SK-N-SH (cell line): ENCODE measurements around the gene USP32. TPM values are rescaled to one million over a fixed set of nuclear protein-coding genes. Genes with fewer than 3 reads are reported as not detected.
"Not testable (repeated sequence)": the region's sequence is repeated elsewhere in the genome, so short reads cannot be mapped to it uniquely, and the experiment has no call there.

Source experiments
- CTCF ChIA-PET: fragments of 300-600, 350-600 bp; formaldehyde crosslinking; extraction: SDS; loops from one replicate; lab custom pipeline; 2021; lab: Yijun Ruan, JAX
- POLR2A ChIA-PET: fragments of 350-600 bp; sonication (Branson Sonifier 250); formaldehyde crosslinking; extraction: SDS; loops from one replicate; lab custom pipeline; 2020; ENCODE audit warnings: antibody characterized with exemption, inconsistent platforms; lab: Yijun Ruan, JAX
- DNase-seq: peaks from one replicate; pipeline ENCODE4 v3.0.0; 2012
- H2AFZ ChIP-seq: fragments of 200-600 bp; sonication (generic); 2 replicates; pipeline ENCODE4 v1.8.1; 2016; ENCODE audit warnings: antibody characterized with exemption, mild to moderate bottlenecking, low read depth
- H3F3A ChIP-seq: fragments of 200-600 bp; sonication (generic); replicated peaks from 2 replicates; pipeline ENCODE3; 2016; ENCODE audit warnings: antibody characterized with exemption, mild to moderate bottlenecking; ENCODE audit not compliant: insufficient read depth
- H3K27ac ChIP-seq, 2 experiments: fragments of 200-500 bp in 1 of 2; fragments of 200-600 bp in 1 of 2; sonication (Bioruptor generic) in 1 of 2; sonication (generic), shearing (Covaris generic) in 1 of 2; 2 replicates each; pipeline versions ENCODE4 v1.5.1 to v1.6.1; 2014 to 2016; ENCODE audit warnings: low read depth in 2 of 2, inconsistent platforms in 1 of 2, low read length in 1 of 2, mild to moderate bottlenecking in 1 of 2, mixed read lengths in 1 of 2
- H3K27me3 ChIP-seq: fragments of 200-600 bp; sonication (generic), shearing (Covaris generic); 2 replicates; pipeline ENCODE4 v1.6.1; 2016; ENCODE audit warnings: mixed run types; ENCODE audit not compliant: insufficient read depth
- H3K36me3 ChIP-seq, 2 experiments: fragments of 200-500 bp in 1 of 2; fragments of 200-600 bp in 1 of 2; sonication (Bioruptor generic) in 1 of 2; sonication (generic) in 1 of 2; replicated peaks in 1 of 2; 2 replicates each; pipeline versions ENCODE3 to v1.5.1; 2014 to 2016; ENCODE audit warnings: low read length in 1 of 2, mild to moderate bottlenecking in 1 of 2; ENCODE audit not compliant: insufficient read depth in 2 of 2, control insufficient read depth in 1 of 2
- H3K4me1 ChIP-seq, 2 experiments: fragments of 200-500 bp in 1 of 2; fragments of 200-600 bp in 1 of 2; sonication (Bioruptor generic) in 1 of 2; sonication (generic), shearing (Covaris generic) in 1 of 2; 2 replicates each; pipeline versions ENCODE4 v1.5.1 to v1.6.1; 2014 to 2016; ENCODE audit warnings: low read depth in 1 of 2, low read length in 1 of 2, mixed run types in 1 of 2; ENCODE audit not compliant: insufficient read depth in 2 of 2, control insufficient read depth in 1 of 2
- H3K4me2 ChIP-seq: fragments of 200-600 bp; sonication (generic), shearing (Covaris generic); 2 replicates; pipeline ENCODE4 v1.6.1; 2017; ENCODE audit warnings: mixed run types
- H3K4me3 ChIP-seq, 2 experiments: fragments of 200-500 bp in 1 of 2; fragments of 200-600 bp in 1 of 2; sonication (Bioruptor generic) in 1 of 2; sonication (generic), shearing (Covaris generic) in 1 of 2; 2 replicates each; pipeline versions ENCODE4 v1.5.1 to v1.8.1; 2014 to 2016; ENCODE audit warnings: low read depth in 2 of 2, inconsistent platforms in 1 of 2, low read length in 1 of 2, mild to moderate bottlenecking in 1 of 2, mixed read lengths in 1 of 2, moderate library complexity in 1 of 2
- H3K79me2 ChIP-seq: fragments of 200-600 bp; sonication (generic); 2 replicates; pipeline ENCODE4 v1.8.1; 2017; ENCODE audit warnings: mild to moderate bottlenecking; ENCODE audit not compliant: insufficient read depth
- H3K9ac ChIP-seq: fragments of 200-600 bp; sonication (generic); 2 replicates; pipeline ENCODE4 v1.6.1; 2017; ENCODE audit warnings: mixed run types
- H3K9me2 ChIP-seq: fragments of 200-600 bp; sonication (generic); 2 replicates; pipeline ENCODE4 v1.6.1; 2017; ENCODE audit warnings: mixed run types
- H3K9me3 ChIP-seq: fragments of 200-600 bp; sonication (generic); 2 replicates; pipeline ENCODE4 v1.6.1; 2017; ENCODE audit warnings: mixed run types, mild to moderate bottlenecking, moderate library complexity
- H4K20me1 ChIP-seq: fragments of 200-600 bp; sonication (generic); 2 replicates; pipeline ENCODE4 v1.6.1; 2017; ENCODE audit warnings: mild to moderate bottlenecking, mixed run types; ENCODE audit not compliant: insufficient read depth
- FOXM1 ChIP-seq: IDR thresholded peaks from 2 replicates; pipeline ENCODE4 v1.4.0; 2012; ENCODE audit warnings: low read depth, mild to moderate bottlenecking
- GABPA ChIP-seq: IDR thresholded peaks from 2 replicates; pipeline ENCODE4 v1.4.0; 2012; ENCODE audit warnings: low read depth, mild to moderate bottlenecking
- JUND ChIP-seq: IDR thresholded peaks from 2 replicates; pipeline ENCODE4 v1.4.0; 2012
- RXRA ChIP-seq: IDR thresholded peaks from 2 replicates; pipeline ENCODE4 v1.4.0; 2012; ENCODE audit warnings: low read depth, mild to moderate bottlenecking, borderline replicate concordance
- TAF1 ChIP-seq: IDR thresholded peaks from 2 replicates; pipeline ENCODE4 v1.6.1; 2012; ENCODE audit warnings: low read depth, mild to moderate bottlenecking, low read length, moderate library complexity, borderline replicate concordance
- WGBS: methylation state at CpG from one replicate; pipeline ENCODE4 v1.1.6; 2017; ENCODE audit warnings: low lambda C conversion rate; 5-methylcytosine and 5-hydroxymethylcytosine counted together
- polyA plus RNA-seq, 3 experiments: library from polyadenylated mRNA; depleted of rRNA; stranded (reverse); fragments of >200 nt; gene quantifications; 2 replicates each; pipeline ENCODE4 v1.2.3, GENCODE V29; 2012
- TF ChIP-seq, protein P1 (sequence below): IDR thresholded peaks from 2 replicates; pipeline ENCODE4 v1.6.1; 2012; ENCODE audit warnings: mild to moderate bottlenecking, low read depth, low read length, moderate library complexity
- TF ChIP-seq, protein P2 (sequence below): fragments of 200-600 bp; sonication (generic); IDR thresholded peaks from 2 replicates; pipeline ENCODE4 v1.6.1; 2017; ENCODE audit warnings: antibody characterized with exemption, mild to moderate bottlenecking, moderate library complexity

The USP32 gene
- polyA plus RNA-seq, 1 of the 3 experiments (the other 2 are of a cell fraction), result 25.6 TPM

- WGBS, result 83% methylated on average over 3 of the region's 3 CpGs
- H3K4me3 ChIP-seq, result no peak overlapping the region
- TF ChIP-seq RXRA (no peak), FOXM1 (no peak), JUND (no peak), TAF1 (no peak)
- TF ChIP-seq, protein P1, sequence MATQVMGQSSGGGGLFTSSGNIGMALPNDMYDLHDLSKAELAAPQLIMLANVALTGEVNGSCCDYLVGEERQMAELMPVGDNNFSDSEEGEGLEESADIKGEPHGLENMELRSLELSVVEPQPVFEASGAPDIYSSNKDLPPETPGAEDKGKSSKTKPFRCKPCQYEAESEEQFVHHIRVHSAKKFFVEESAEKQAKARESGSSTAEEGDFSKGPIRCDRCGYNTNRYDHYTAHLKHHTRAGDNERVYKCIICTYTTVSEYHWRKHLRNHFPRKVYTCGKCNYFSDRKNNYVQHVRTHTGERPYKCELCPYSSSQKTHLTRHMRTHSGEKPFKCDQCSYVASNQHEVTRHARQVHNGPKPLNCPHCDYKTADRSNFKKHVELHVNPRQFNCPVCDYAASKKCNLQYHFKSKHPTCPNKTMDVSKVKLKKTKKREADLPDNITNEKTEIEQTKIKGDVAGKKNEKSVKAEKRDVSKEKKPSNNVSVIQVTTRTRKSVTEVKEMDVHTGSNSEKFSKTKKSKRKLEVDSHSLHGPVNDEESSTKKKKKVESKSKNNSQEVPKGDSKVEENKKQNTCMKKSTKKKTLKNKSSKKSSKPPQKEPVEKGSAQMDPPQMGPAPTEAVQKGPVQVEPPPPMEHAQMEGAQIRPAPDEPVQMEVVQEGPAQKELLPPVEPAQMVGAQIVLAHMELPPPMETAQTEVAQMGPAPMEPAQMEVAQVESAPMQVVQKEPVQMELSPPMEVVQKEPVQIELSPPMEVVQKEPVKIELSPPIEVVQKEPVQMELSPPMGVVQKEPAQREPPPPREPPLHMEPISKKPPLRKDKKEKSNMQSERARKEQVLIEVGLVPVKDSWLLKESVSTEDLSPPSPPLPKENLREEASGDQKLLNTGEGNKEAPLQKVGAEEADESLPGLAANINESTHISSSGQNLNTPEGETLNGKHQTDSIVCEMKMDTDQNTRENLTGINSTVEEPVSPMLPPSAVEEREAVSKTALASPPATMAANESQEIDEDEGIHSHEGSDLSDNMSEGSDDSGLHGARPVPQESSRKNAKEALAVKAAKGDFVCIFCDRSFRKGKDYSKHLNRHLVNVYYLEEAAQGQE, result no peak
Observed at GRCh38 chr17:60345233-60345632, 46.7 kb downstream of the USP32 start.

GRCh38 chr17:60342492-60342891, 49.4 kb downstream of the USP32 start:
- H3K9me2 ChIP-seq, H3K4me1 ChIP-seq, H3K9ac ChIP-seq, H2AFZ ChIP-seq, H3K4me2 ChIP-seq, H3K27ac ChIP-seq, H3K27me3 ChIP-seq, POLR2A ChIA-PET, DNase-seq, H3K9me3 ChIP-seq, H3K4me3 ChIP-seq, H4K20me1 ChIP-seq: not testable (repeated sequence)
- peaks cover 14% of the 10 kb centered on the region for H3F3A ChIP-seq
- CTCF ChIA-PET, result interaction anchor here (0.8 kb wide), 1 partner anchor 18 kb away, joined by 3 read pairs; no protein-coding TSS in a partner anchor
- 94% methylated on average over 7 of the region's 7 CpGs for WGBS
- peaks cover 63% of the 10 kb centered on the region for H3K79me2 ChIP-seq
- peaks cover 4 to 34% of the 10 kb centered on the region in 2 experiments for H3K36me3 ChIP-seq

More at GRCh38 chr17:60345233-60345632, 46.7 kb downstream of the USP32 start:
- H2AFZ ChIP-seq, result no peak overlapping the region
- CTCF ChIA-PET, result interaction anchor here (0.7 to 1.3 kb wide), 4 partner anchors 12 to 115 kb away, joined by 3 to 4 read pairs (median 3); no protein-coding TSS in a partner anchor
- H3K9me3 ChIP-seq, result 0 out of 2 replicates have a peak, but pooled peaks cover 4% of the 10 kb centered on the region
- H3K79me2 ChIP-seq, result peaks cover 67% of the 10 kb centered on the region
- no peak for DNase-seq
- no peaks in the 10 kb centered on the region; a peak in 1 of 4 replicates for H3K4me1 ChIP-seq
- peaks cover 4 to 39% of the 10 kb centered on the region in 2 experiments for H3K36me3 ChIP-seq
- no peak overlapping the region for H3K27ac ChIP-seq
- peaks cover 18% of the 10 kb centered on the region for H4K20me1 ChIP-seq
- peaks cover 8% of the 10 kb centered on the region for H3F3A ChIP-seq
- no peaks in the 10 kb centered on the region for H3K9me2 ChIP-seq
- H3K27me3 ChIP-seq, result no peaks in the 10 kb centered on the region
- H3K4me2 ChIP-seq, result no peak overlapping the region
- H3K9ac ChIP-seq, result no peak overlapping the region
- POLR2A ChIA-PET, result no interaction called here

DNA sequence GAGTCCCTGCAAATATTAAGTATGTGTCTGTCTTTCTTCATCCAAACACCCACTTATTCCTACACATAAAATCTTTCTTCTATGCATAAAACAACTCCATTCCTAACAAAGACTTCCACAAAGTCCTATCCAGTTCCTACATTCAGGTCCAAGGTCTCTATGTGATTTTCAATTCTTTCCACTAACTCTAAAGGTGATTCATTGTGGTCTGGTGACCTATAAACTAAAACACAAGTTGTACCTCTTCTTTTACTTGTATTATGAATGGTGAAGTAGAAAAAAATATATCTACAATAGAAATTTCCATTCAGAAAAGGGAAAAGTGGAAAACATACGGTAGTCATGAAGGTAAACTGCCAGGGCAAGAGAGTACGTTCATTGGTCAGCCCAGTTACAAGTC, 56.6 kb downstream of the USP32 start:
- TF ChIP-seq, protein P2, sequence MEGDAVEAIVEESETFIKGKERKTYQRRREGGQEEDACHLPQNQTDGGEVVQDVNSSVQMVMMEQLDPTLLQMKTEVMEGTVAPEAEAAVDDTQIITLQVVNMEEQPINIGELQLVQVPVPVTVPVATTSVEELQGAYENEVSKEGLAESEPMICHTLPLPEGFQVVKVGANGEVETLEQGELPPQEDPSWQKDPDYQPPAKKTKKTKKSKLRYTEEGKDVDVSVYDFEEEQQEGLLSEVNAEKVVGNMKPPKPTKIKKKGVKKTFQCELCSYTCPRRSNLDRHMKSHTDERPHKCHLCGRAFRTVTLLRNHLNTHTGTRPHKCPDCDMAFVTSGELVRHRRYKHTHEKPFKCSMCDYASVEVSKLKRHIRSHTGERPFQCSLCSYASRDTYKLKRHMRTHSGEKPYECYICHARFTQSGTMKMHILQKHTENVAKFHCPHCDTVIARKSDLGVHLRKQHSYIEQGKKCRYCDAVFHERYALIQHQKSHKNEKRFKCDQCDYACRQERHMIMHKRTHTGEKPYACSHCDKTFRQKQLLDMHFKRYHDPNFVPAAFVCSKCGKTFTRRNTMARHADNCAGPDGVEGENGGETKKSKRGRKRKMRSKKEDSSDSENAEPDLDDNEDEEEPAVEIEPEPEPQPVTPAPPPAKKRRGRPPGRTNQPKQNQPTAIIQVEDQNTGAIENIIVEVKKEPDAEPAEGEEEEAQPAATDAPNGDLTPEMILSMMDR, result no peak
- no peak for TF ChIP-seq GABPA
- Histone ChIP-seq H3K9ac (no peak overlapping the region), H2AFZ (no peak overlapping the region), H3K9me3 (no peaks in the 10 kb centered on the region), H3K27me3 (no peaks in the 10 kb centered on the region), H3K4me2 (no peak overlapping the region), H3F3A (peaks cover 14% of the 10 kb centered on the region), H4K20me1 (peaks cover 12% of the 10 kb centered on the region), H3K79me2 (peaks cover 66% of the 10 kb centered on the region), H3K36me3 (peaks cover 0 to 10% of the 10 kb centered on the region in 2 experiments), H3K27ac (no peak overlapping the region), H3K9me2 (no peaks in the 10 kb centered on the region), H3K4me1 (peaks cover 8 to 15% of the 10 kb centered on the region in 2 experiments; a peak in 3 of 4 replicates), H3K4me3 (no peak overlapping the region)
- POLR2A ChIA-PET, result no interaction called here
- CTCF ChIA-PET, result interaction anchor here (1.0 kb wide), 1 partner anchor 14 kb away, joined by 3 read pairs; no protein-coding TSS in a partner anchor
- DNase-seq, result no peak
- WGBS, result 96% methylated on average over 2 of the region's 2 CpGs
